ENCODE measurements around the gene RND3. TPM values are rescaled to one million over a fixed set of nuclear protein-coding genes. Genes with fewer than 3 reads are reported as not detected.

RND3 gene
- total and polyA plus RNA-seq, 2 of the 13 experiments (the other 11 are each of a cell fraction or from before 2014, with no cell fraction given): 0.13 to 0.42 TPM

GRCh38 chr2:150485871-150486538, 1.5 kb downstream of the RND3 start (continued):
- TF ChIP-seq REL (CRISPR knock-in tag; conservative IDR thresholded peaks at IDR 0.05): no peak
- TF ChIP-seq EED (CRISPR knock-in tag; IDR thresholded peaks at IDR 0.05): no peak
- TF ChIP-seq ZNF784 (CRISPR knock-in tag; IDR thresholded peaks at IDR 0.05; ENCODE audit: borderline replicate concordance): no peak
- no peak for TF ChIP-seq SRSF9 (IDR thresholded peaks at IDR 0.05; ENCODE audit: borderline replicate concordance, insufficient read depth, low read depth, low read length, poor library complexity, severe bottlenecking)
- TF ChIP-seq GFI1 (CRISPR knock-in tag; IDR thresholded peaks at IDR 0.05; ENCODE audit: borderline replicate concordance): no peak
- TF ChIP-seq ZUFSP (CRISPR knock-in tag; IDR thresholded peaks at IDR 0.05; ENCODE audit: borderline replicate concordance): no peak
- no peak for TF ChIP-seq DNMT1 (CRISPR knock-in tag; IDR thresholded peaks at IDR 0.05)
- no peak for TF ChIP-seq PRDM10 (CRISPR knock-in tag; IDR thresholded peaks at IDR 0.05; ENCODE audit: low read depth)
- TF ChIP-seq HOXA5 (CRISPR knock-in tag; IDR thresholded peaks at IDR 0.05): no peak
- TF ChIP-seq ZKSCAN1 (IDR thresholded peaks at IDR 0.05; ENCODE audit: low read length): no peak
- peak; percentile 25 for TF ChIP-seq AGO1 (IDR thresholded peaks at IDR 0.05; ENCODE audit: low read depth, low read length, poor library complexity, severe bottlenecking)
- no peak for TF ChIP-seq ZNF556 (CRISPR knock-in tag; IDR thresholded peaks at IDR 0.05; ENCODE audit: borderline replicate concordance)
- TF ChIP-seq ZNF234 (CRISPR knock-in tag; conservative IDR thresholded peaks at IDR 0.05): no peak
- no peak for TF ChIP-seq THAP9 (CRISPR knock-in tag; IDR thresholded peaks at IDR 0.05; ENCODE audit: borderline replicate concordance)
- TF ChIP-seq HNRNPK (IDR thresholded peaks at IDR 0.05; ENCODE audit: low read depth, low read length, poor library complexity, severe bottlenecking): peak; percentile 60
- TF ChIP-seq UBTF (CRISPR knock-in tag; IDR thresholded peaks at IDR 0.05): peak; percentile 58; the same call in 1 of the 2 replicates

All from HepG2 (cell line).